Right lobe of liver (tissue), 6 donors: ENCODE results near the gene PLXNB1. TPM values are rescaled to one million over a fixed set of nuclear protein-coding genes. Genes with fewer than 3 reads are reported as not detected.

ENCODE experiments used
- ATAC-seq, 4 donors: fragments of 200-7000 bp; cut with Tn5 transposase; one replicate each; pipeline ENCODE4 v1.9.1; 2020; ENCODE audit warnings: mild to moderate bottlenecking in 4 of 4, moderate library complexity in 4 of 4
- DNase-seq, 3 donors: peaks; one replicate each; pipeline ENCODE4 v3.0.0-alpha.2; 2020
- H3K27ac ChIP-seq, 3 donors: fragments of 200-600 bp; one replicate each; pipeline ENCODE4 v1.8.0; 2022
- H3K27me3 ChIP-seq, 2 donors: fragments of 200-600 bp; one replicate each; pipeline ENCODE4 v1.8.0; 2022
- H3K36me3 ChIP-seq, 4 donors: fragments of 200-600 bp; sonication (generic) in 1 of 4; one replicate each; pipeline versions ENCODE4 v1.5.1 to v1.8.0; 2017 to 2022; ENCODE audit warnings: control low read depth in 1 of 4
- H3K4me1 ChIP-seq, 4 donors: fragments of 200-600 bp; sonication (generic) in 1 of 4; one replicate each; pipeline versions ENCODE4 v1.5.1 to v1.8.0; 2017 to 2022; ENCODE audit warnings: control low read depth in 1 of 4
- H3K4me3 ChIP-seq, 3 donors: fragments of 200-600 bp; one replicate each; pipeline ENCODE4 v1.8.0; 2022
- H3K9me3 ChIP-seq, 4 donors: fragments of 200-600 bp; sonication (generic) in 1 of 4; one replicate each; pipeline versions ENCODE4 v1.5.1 to v1.8.0; 2017 to 2022; ENCODE audit warnings: control low read depth in 1 of 4
- CTCF ChIP-seq, 4 donors: fragments of 200-600 bp in 3 of 4; fragments of 450-650 bp in 1 of 4; IDR thresholded peaks; one replicate each; pipeline versions ENCODE4 v1.5.1 to v1.8.0; 2016 to 2022; ENCODE audit warnings: antibody characterized with exemption in 4 of 4, mild to moderate bottlenecking in 2 of 4
- POLR2A ChIP-seq: fragments of 450-650 bp; IDR thresholded peaks from one replicate; pipeline ENCODE4 v1.6.1; 2017; ENCODE audit warnings: antibody characterized with exemption, mild to moderate bottlenecking
- WGBS: methylation state at CpG from one replicate; pipeline ENCODE4 v1.1.6; 2018; ENCODE audit warnings: low coverage, low lambda C conversion rate; ENCODE audit not compliant: insufficient coverage; ENCODE audit errors: missing lambda C conversion rate; 5-methylcytosine and 5-hydroxymethylcytosine counted together
- intact Hi-C, 2 donors: fragments of 100-400 bp; cut with DNase I; formaldehyde crosslinking; loops; one replicate each; pipeline versions ENCODE4 v1.11.2 to v1.14.1; 2022
- long read RNA-seq: library from polyadenylated mRNA; unstranded; transcript quantifications from one replicate; pipeline ENCODE4 v2.0.0, GENCODE V29; 2019
- total RNA-seq, 6 experiments: library from RNA; depleted of rRNA in 2 of 6; stranded (reverse); fragments of >200 nt in 2 of 6; fragmentation: NEBNext Ultra II Directional in 3 of 6; extraction: Animal tissue kit (Norgen Biotek cat#: 25700) in 3 of 6; gene quantifications; one replicate each; pipeline versions ENCODE4 v1.1.0 to v1.2.4, GENCODE V29; 2016 to 2023
- donor health status: DM: no; HTN: yes; CAD: no.
- donor health status: DM: no; HTN: no; CAD: no.
- donor health status: DM: no; HTN: no; CAD: no.
- donor health status: DM: no; HTN: yes; CAD: no.
- donor health status: DM: no; HTN: yes; CAD: no.

The PLXNB1 gene
- 100 to 1,000 TPM in 2 of 6 experiments, 10 to 100 TPM in 4; 65.9 to 132 (median 86.5) TPM for total RNA-seq
- long read RNA-seq, partial matches to known transcripts, result 7 of 7 reads
- long read RNA-seq, other reads (novel, unspliced or antisense), result 0 of 7 reads

- H3K4me3 ChIP-seq, result peak within 1 kb of the TSS; percentile 78 to 96 (median 85)
- intact Hi-C loops, result no loop called here
- 14% methylated on average over 12 of the region's 15 CpGs for WGBS
These were observed at the start of gene PLXNB1 for GRCh38 chr3:48429960-48430707. TSS of gene PLXNB1 (minus strand) at chr3:48430086. CDS start at chr3:48424611, 5,475 bp downstream.

GRCh38 chr3:48478626-48479555 is 49.0 kb upstream of the PLXNB1 start:
- Histone ChIP-seq H3K27me3 (no peaks in the 10 kb centered on the region), H3K4me3 (no peak overlapping the region), H3K4me1 (peaks cover 0 to under 1% (median 0%) of the 10 kb centered on the region in 4 donors), H3K36me3 (no peaks in the 10 kb centered on the region), H3K27ac (no peak overlapping the region), H3K9me3 (no peaks in the 10 kb centered on the region)
- peak; percentile 23 to 58 (median 45) for ATAC-seq
- no peak for DNase-seq
- TF ChIP-seq POLR2A, result no peak
- no peak for TF ChIP-seq CTCF (IDR thresholded peaks at IDR 0.05)
- 80% methylated on average over 10 of the region's 19 CpGs for WGBS
- intact Hi-C loops, result no loop called here

More at GRCh38 chr3:48429960-48430707, at the start of gene PLXNB1:
- peak; percentile 75 to 82 (median 77) for ATAC-seq
- peaks cover 0 to 14% (median 0%) of the 10 kb centered on the region in 4 donors for H3K36me3 ChIP-seq
- H3K4me1 ChIP-seq, result peaks cover 0 to 49% (median 23%) of the 10 kb centered on the region in 4 donors
- peak within 1 kb of the TSS; percentile 56 to 89 (median 79) for H3K27ac ChIP-seq
- no peaks in the 10 kb centered on the region for H3K9me3 ChIP-seq
- peak; percentile 89 to 97 (median 93) for DNase-seq
- TF ChIP-seq CTCF (IDR thresholded peaks at IDR 0.05), result no peak
- peak; percentile 62 for TF ChIP-seq POLR2A
- no peaks in the 10 kb centered on the region for H3K27me3 ChIP-seq

- Histone ChIP-seq H3K9me3 (no peaks in the 10 kb centered on the region), H3K4me3 (no peak overlapping the region), H3K4me1 (peaks cover 0 to 9% (median 3%) of the 10 kb centered on the region in 4 donors), H3K27ac (no peak overlapping the region), H3K27me3 (no peaks in the 10 kb centered on the region), H3K36me3 (no peaks in the 10 kb centered on the region)
- DNase-seq (no peak), ATAC-seq (no peak)
- TF ChIP-seq POLR2A, result no peak
- TF ChIP-seq CTCF (IDR thresholded peaks at IDR 0.05), result no peak
- intact Hi-C loops, result no loop called here
- WGBS, result no CpG with 5 or more reads among the region's 9 CpGs
These were observed 48.2 kb upstream of the PLXNB1 start for GRCh38 chr3:48477959-48478520.

GRCh38 chr3:48476426-48477053 is 46.7 kb upstream of the PLXNB1 start:
- no peak for ATAC-seq
- intact Hi-C loops, result no loop called here
- Histone ChIP-seq H3K27ac (no peak overlapping the region), H3K9me3 (no peaks in the 10 kb centered on the region), H3K4me3 (no peak overlapping the region), H3K4me1 (peaks cover 0 to 14% (median 6%) of the 10 kb centered on the region in 4 donors), H3K36me3 (no peaks in the 10 kb centered on the region), H3K27me3 (no peaks in the 10 kb centered on the region)
- WGBS, result 80% methylated on average over 1 of the region's 9 CpGs
- no peak for TF ChIP-seq POLR2A
- no peak for TF ChIP-seq CTCF (IDR thresholded peaks at IDR 0.05)
- DNase-seq, result no peak
